HL-60 (cell line): ENCODE measurements around the gene VWA5A.

ENCODE experiments used
- CTCF ChIP-seq: IDR thresholded peaks from one replicate; pipeline ENCODE4 v1.5.1; 2011; ENCODE audit warnings: low read length, control low read depth, inconsistent platforms; ENCODE audit not compliant: insufficient read depth
- GABPA ChIP-seq: IDR thresholded peaks from 2 replicates; pipeline ENCODE4 v1.6.1; 2012; ENCODE audit warnings: low read depth
- POLR2AphosphoS5 ChIP-seq: IDR thresholded peaks from 2 replicates; pipeline ENCODE4 v1.6.1; 2012; ENCODE audit warnings: low read depth
- SPI1 ChIP-seq: IDR thresholded peaks from 2 replicates; pipeline ENCODE4 v1.6.1; 2012; ENCODE audit warnings: low read depth, mild to moderate bottlenecking, borderline replicate concordance
- TF ChIP-seq, protein P1 (sequence below): IDR thresholded peaks from 2 replicates; pipeline ENCODE4 v1.6.1; 2012; ENCODE audit warnings: low read depth; ENCODE audit not compliant: insufficient replicate concordance

- TF ChIP-seq CTCF (no peak), SPI1 (no peak), POLR2AphosphoS5 (no peak), GABPA (no peak)
- TF ChIP-seq, protein P1, sequence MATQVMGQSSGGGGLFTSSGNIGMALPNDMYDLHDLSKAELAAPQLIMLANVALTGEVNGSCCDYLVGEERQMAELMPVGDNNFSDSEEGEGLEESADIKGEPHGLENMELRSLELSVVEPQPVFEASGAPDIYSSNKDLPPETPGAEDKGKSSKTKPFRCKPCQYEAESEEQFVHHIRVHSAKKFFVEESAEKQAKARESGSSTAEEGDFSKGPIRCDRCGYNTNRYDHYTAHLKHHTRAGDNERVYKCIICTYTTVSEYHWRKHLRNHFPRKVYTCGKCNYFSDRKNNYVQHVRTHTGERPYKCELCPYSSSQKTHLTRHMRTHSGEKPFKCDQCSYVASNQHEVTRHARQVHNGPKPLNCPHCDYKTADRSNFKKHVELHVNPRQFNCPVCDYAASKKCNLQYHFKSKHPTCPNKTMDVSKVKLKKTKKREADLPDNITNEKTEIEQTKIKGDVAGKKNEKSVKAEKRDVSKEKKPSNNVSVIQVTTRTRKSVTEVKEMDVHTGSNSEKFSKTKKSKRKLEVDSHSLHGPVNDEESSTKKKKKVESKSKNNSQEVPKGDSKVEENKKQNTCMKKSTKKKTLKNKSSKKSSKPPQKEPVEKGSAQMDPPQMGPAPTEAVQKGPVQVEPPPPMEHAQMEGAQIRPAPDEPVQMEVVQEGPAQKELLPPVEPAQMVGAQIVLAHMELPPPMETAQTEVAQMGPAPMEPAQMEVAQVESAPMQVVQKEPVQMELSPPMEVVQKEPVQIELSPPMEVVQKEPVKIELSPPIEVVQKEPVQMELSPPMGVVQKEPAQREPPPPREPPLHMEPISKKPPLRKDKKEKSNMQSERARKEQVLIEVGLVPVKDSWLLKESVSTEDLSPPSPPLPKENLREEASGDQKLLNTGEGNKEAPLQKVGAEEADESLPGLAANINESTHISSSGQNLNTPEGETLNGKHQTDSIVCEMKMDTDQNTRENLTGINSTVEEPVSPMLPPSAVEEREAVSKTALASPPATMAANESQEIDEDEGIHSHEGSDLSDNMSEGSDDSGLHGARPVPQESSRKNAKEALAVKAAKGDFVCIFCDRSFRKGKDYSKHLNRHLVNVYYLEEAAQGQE: no peak
Observed at GRCh38 chr11:124082371-124082770, 32.9 kb upstream of the VWA5A start.
